RPMI7951 (cell line): Measurements from ENCODE around the gene RARA. TPM values are rescaled to one million over a fixed set of nuclear protein-coding genes. Genes with fewer than 3 reads are reported as not detected.
"Not testable (repeated sequence)": the region's sequence is repeated elsewhere in the genome, so short reads cannot be mapped to it uniquely, and the experiment has no call there.

Experiments used
- DNase-seq: peaks from one replicate; pipeline ENCODE4 v3.0.0-alpha.2; 2012; ENCODE audit warnings: low read depth
- total RNA-seq: library from RNA; depleted of rRNA; stranded (reverse); fragments of >200 nt; shearing (Covaris generic); gene quantifications from 2 replicates; pipeline ENCODE4 v1.2.3, GENCODE V29; 2014; rRNA removed

Gene RARA
- total RNA-seq, 1 experiment from 2014 or later: 10.2 TPM

GRCh38 chr17:40374821-40375498, 66.0 kb downstream of the RARA start:
- no peak for DNase-seq

GRCh38 chr17:40375786-40376185, 66.8 kb downstream of the RARA start:
- not testable (repeated sequence) for DNase-seq

GRCh38 chr17:40376541-40376940, 67.6 kb downstream of the RARA start:
- DNase-seq: not testable (repeated sequence)

GRCh38 chr17:40377832-40378231, 68.9 kb downstream of the RARA start:
- DNase-seq: no peak

- DNase-seq: no peak
Observed at GRCh38 chr17:40378966-40379365, 70.0 kb downstream of the RARA start.

- DNase-seq: peak; percentile 27
Observed at GRCh38 chr17:40382251-40382650, 73.3 kb downstream of the RARA start.

GRCh38 chr17:40386555-40386954, 77.6 kb downstream of the RARA start:
- not testable (repeated sequence) for DNase-seq

- peak; percentile 42 for DNase-seq
Observed at GRCh38 chr17:40399185-40399584, 90.2 kb downstream of the RARA start.

- DNase-seq: no peak
Observed at GRCh38 chr17:40402668-40403067, 93.7 kb downstream of the RARA start.

GRCh38 chr17:40404003-40404402, 95.0 kb downstream of the RARA start:
- DNase-seq: no peak

Other genes with a start within 250 kb of the RARA start
- 16.3 and 20.0 TPM in 2 replicates for gene THRA, start 246.2 kb upstream of the RARA start, total RNA-seq
- gene NR1D1, start 208.6 kb upstream of the RARA start, total RNA-seq: 2.3 and 5.5 TPM in 2 replicates
- 35.5 and 46.5 TPM in 2 replicates for gene MSL1, start 187.2 kb upstream of the RARA start, total RNA-seq
- gene CASC3, start 168.6 kb upstream of the RARA start, total RNA-seq: 23.1 and 37.0 TPM in 2 replicates
- gene RAPGEFL1, start 131.7 kb upstream of the RARA start, total RNA-seq: 0.10 and 0.60 TPM in 2 replicates
- gene WIPF2, start 89.9 kb upstream of the RARA start, total RNA-seq: 6.1 and 6.3 TPM in 2 replicates
- 38.9 and 41.2 TPM in 2 replicates for gene CDC6, start 21.3 kb upstream of the RARA start, total RNA-seq
- not detected in 2 replicates for gene GJD3, start 55.6 kb downstream of the RARA start, total RNA-seq
- 303 and 315 TPM in 2 replicates for gene TOP2A, start 108.7 kb downstream of the RARA start, total RNA-seq
- 2.3 and 2.8 TPM in 2 replicates for gene IGFBP4, start 134.3 kb downstream of the RARA start, total RNA-seq
- not detected in 2 replicates for gene TNS4, start 192.4 kb downstream of the RARA start, total RNA-seq